Midbrain (tissue), 1 donor: Measurements from ENCODE around the gene DGUOK.

Source experiments
- DNase-seq: peaks from one replicate; lab custom pipeline; 2025; lab: John Stamatoyannopoulos, UW

DGUOK gene

DNA sequence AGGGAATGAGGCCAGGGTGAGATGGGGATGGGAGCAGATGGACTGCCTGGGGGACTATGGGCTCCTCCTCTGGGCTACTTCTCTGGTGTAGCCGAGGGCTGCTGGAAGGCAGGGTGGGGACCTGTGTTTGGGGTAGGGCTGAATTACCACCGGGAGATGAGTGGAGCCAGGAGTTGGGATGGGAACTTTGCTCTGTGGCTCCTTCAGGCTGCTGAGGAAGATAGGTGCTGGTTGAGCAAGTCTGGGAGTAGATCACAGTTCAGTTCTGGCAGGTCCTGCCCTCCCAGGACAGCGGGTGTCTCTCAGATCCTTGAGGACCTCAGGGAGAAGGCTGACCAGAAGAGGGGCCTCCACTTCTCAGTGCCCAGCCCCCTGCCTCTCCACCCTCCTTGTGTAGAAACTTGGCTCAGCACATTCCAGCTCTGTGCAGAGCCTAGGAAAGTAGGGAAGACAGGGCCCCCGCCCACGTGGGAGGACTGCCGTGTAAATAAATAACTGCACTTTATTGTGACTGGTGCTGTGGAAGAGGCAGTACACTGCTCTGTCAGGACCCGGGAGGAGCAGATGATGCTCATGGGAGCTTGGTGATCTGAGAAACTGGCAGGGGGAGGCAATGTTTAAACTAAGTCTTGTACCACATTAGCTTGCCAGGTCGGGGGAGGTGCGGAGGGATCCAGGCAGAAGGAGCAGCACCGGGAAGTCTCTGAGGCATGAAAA lies 73.4 kb downstream of the DGUOK start:
- DNase-seq, result no peak

GRCh38 chr2:74000666-74001065 lies 74.0 kb downstream of the DGUOK start:
- no peak for DNase-seq

- DNase-seq, result no peak
Observed at GRCh38 chr2:74001121-74001520, 74.4 kb downstream of the DGUOK start.

- no peak for DNase-seq
Observed at GRCh38 chr2:74001781-74002504, 75.3 kb downstream of the DGUOK start.

DNA sequence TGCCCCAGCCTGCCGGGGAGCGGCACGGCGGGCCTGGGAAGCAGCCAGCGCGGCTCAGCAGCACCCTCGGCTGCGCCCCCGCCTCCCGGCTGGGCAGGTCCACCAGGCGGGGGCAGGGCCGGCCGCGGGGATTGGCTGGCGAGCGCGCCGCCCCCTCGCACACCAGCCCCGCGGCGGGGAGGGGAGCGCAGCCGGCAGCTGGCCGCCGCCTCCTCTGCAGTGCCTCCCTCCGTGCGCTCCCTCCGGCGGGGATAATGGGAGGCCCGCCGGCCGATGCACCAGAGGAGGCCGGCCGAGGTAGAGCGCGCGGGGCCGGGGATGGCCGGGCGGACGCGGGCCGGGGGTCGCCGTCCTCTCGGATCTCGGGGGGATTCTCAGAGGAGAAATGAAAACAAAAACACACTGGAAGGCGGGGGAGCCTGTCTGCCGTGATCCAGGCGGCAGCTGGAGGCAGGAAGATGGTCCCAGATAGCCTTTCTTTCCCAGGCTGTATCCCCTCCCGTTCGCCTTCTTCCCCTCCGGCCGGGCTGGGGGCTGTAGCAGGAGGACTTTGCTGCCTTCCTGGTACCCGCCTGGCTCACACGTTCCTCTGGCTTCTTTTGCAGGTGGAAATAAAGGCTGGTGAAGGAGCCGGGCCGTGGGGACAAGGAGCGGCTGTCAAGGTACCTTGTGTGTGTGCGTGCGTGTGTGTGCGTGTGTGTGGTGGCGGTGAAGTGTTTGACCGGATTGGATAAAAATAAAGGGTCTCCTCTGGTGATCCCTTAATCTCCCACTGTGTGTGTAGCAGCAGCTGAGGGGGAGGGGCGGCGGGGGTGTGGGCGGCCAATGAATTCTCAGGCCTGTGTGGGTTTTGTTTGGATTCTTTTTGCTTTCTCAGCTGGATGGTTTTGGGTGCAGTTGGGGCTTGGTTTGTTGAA lies 76.1 kb downstream of the DGUOK start:
- DNase-seq, result peak; percentile 93

DNA sequence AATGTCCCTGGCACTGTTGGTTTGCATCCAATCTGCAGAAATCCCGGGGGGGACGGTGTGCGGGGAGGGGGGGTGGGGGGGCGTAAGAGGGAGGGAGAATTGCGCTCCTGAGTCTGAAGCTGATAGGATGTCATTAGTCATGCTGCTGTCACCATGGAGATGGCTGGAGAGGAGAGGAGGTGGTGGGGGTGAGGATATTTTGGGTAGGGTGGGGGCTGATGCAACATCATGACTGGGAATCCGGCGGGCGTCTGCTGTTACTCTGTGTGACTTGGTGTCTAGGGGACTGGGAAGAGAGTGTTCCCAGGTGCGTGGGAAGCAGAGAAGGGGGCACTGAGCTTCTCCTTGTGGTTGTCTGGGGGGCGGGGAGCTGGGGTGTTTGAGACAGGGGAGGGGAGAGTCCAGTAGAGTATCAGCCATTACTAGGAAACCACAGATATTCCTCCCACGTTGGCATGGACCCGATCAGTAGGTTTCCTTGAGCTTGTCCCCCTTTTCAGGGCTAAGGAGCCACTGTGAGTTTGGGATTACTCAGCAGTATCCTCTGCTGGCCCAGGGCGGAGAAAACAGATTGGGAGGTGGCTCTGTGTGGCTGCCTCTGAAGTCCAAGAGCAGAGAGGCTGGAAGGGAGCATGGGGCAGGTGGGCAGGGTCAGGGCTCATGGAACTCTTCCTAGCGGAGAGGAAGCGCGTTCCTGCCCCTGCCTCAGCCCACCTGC lies 77.0 kb downstream of the DGUOK start:
- DNase-seq, result no peak

GRCh38 chr2:74004212-74005182 lies 77.8 kb downstream of the DGUOK start:
- peak; percentile 51 for DNase-seq

DNA sequence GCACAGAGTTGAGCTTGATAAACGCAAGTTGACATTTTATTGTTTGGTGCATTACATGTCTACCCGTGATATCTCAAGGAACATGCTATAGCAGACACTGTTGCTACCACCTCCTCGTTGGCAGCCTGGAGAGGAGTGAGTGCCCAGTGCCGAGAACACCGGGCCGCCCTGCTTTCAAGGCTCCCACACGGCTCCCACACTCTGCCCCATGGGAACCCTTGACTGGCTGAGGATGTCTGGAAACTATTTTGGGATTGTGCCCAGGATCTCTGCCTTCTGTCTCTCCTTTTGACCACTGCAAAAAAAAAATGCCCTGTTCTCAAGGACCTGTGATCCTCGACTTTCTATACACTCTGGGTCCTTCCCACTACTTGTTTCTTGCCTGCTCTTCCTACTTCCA lies 79.1 kb downstream of the DGUOK start:
- DNase-seq, result no peak

DNA sequence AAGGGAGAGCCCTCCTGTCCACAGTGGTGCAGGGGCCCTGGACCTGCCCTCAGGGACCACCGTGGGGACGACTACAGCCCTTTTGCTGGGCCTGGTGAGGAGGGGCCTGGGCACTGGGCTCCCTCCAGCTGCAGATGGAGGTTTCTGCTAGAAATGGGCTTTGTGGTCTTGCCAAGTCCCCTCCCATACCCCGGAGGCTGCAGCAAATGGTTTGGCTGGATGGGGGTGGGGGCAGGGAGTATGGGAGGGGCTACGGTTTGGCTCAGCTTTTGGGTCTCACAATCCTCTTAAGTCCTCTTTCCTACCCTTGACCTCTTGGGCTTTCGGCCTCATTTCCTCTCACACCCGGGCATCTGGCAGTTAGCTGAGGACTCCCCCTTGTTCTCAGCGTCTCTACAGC lies 79.8 kb downstream of the DGUOK start:
- peak; percentile 41 for DNase-seq

DNA sequence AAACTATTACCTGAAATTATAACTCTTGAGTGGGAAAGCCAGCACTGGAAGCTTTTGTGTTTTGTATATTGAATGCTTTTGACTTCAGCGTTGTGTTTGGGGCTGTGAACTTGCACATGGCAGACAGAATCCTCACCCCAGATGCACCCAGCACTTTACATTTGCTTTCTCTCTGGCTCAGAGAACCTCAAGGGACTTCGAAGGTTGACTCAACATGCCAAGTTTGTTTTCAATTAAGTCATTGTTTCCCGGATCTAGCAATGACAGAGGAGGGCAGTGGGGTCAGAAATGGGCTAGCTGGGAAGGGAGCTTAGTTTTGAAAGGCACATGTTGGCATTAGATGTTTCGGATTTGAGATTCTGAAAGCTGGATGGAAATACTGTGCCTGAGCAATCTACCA lies 80.4 kb downstream of the DGUOK start:
- DNase-seq, result no peak

GRCh38 chr2:74007711-74008110 lies 81.0 kb downstream of the DGUOK start:
- DNase-seq, result no peak
